ENCODE measurements around the gene SLC30A10. TPM values are rescaled to one million over a fixed set of nuclear protein-coding genes. Genes with fewer than 3 reads are reported as not detected.
A peak's percentile ranks its signal among the peaks of the same experiment; 100 is the strongest.
"Not testable (repeated sequence)": the region's sequence is repeated elsewhere in the genome, so short reads cannot be mapped to it uniquely, and the experiment has no call there.

SLC30A10 gene
- total RNA-seq, 1 donor from 2014 or later: not detected

GRCh38 chr1:219910716-219911115, 17.6 kb downstream of the SLC30A10 start:
- DNase-seq (ENCODE audit: low read depth) (no peak), FAIRE-seq (no peak)
- H3K36me3 ChIP-seq (ENCODE audit: control insufficient read depth, insufficient read depth, low read length): no peaks in the 10 kb centered on the region
- TF ChIP-seq CTCF (IDR thresholded peaks at IDR 0.05; ENCODE audit: insufficient read depth, low read length, severe bottlenecking): no peak
- no peaks in the 10 kb centered on the region for H3K27me3 ChIP-seq (ENCODE audit: control insufficient read depth, insufficient read depth, low read length)
- no peak overlapping the region for H3K4me3 ChIP-seq (ENCODE audit: low read depth, low read length)

GRCh38 chr1:219909476-219909875, 18.9 kb downstream of the SLC30A10 start:
- H3K36me3 ChIP-seq (ENCODE audit: control insufficient read depth, insufficient read depth, low read length): no peaks in the 10 kb centered on the region
- TF ChIP-seq CTCF (IDR thresholded peaks at IDR 0.05; ENCODE audit: insufficient read depth, low read length, severe bottlenecking): no peak
- FAIRE-seq (no peak), DNase-seq (ENCODE audit: low read depth) (no peak)
- H3K27me3 ChIP-seq (ENCODE audit: control insufficient read depth, insufficient read depth, low read length): no peaks in the 10 kb centered on the region
- H3K4me3 ChIP-seq (ENCODE audit: low read depth, low read length): no peak overlapping the region

DNA sequence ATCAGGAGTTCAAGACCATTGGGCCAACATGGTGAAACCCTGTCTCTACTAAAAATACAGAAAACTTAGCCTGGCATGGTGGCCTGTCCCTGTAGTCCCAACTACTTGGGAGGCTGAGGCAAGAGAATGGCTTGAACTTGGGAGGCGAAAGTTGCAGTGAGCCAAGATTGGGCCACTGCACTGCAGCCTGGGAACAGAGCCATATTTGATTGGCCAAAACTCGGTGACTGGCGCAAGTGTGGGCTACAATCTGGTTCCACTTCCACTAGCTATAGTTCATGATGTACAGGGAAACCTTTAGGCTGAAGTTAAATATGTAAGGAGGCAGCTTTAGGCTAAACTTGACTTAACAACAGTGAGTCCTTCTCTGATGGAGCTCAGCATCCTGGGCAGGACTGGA, 20.2 kb downstream of the SLC30A10 start:
- FAIRE-seq: peak; percentile 86
- no peak for TF ChIP-seq CTCF (IDR thresholded peaks at IDR 0.05; ENCODE audit: insufficient read depth, low read length, severe bottlenecking)
- DNase-seq (ENCODE audit: low read depth): no peak

DNA sequence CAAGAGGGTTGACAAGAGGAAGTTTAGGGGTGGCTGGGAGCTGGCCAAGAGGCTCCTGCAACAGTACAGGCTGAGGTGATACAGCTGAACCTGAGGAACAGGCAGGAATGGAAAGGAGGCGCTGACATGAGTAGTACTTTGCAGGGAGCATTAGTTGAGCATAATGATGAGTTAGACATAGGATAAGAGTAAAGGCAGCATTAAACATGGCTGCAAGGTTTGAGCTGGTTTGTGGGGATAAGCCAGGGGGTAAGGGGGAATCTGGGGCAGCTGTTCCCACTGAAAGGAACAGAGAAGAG, 20.6 kb downstream of the SLC30A10 start:
- FAIRE-seq (no peak), DNase-seq (ENCODE audit: low read depth) (no peak)
- H3K27me3 ChIP-seq (ENCODE audit: control insufficient read depth, insufficient read depth, low read length): no peaks in the 10 kb centered on the region
- TF ChIP-seq CTCF (IDR thresholded peaks at IDR 0.05; ENCODE audit: insufficient read depth, low read length, severe bottlenecking): no peak
- no peak overlapping the region for H3K4me3 ChIP-seq (ENCODE audit: low read depth, low read length)
- no peaks in the 10 kb centered on the region for H3K36me3 ChIP-seq (ENCODE audit: control insufficient read depth, insufficient read depth, low read length)

More for the DNA sequence above, 20.2 kb downstream of the SLC30A10 start:
- Histone ChIP-seq H3K36me3 (ENCODE audit: control insufficient read depth, insufficient read depth, low read length) (no peaks in the 10 kb centered on the region), H3K4me3 (ENCODE audit: low read depth, low read length) (no peak overlapping the region), H3K27me3 (ENCODE audit: control insufficient read depth, insufficient read depth, low read length) (no peaks in the 10 kb centered on the region)

DNA sequence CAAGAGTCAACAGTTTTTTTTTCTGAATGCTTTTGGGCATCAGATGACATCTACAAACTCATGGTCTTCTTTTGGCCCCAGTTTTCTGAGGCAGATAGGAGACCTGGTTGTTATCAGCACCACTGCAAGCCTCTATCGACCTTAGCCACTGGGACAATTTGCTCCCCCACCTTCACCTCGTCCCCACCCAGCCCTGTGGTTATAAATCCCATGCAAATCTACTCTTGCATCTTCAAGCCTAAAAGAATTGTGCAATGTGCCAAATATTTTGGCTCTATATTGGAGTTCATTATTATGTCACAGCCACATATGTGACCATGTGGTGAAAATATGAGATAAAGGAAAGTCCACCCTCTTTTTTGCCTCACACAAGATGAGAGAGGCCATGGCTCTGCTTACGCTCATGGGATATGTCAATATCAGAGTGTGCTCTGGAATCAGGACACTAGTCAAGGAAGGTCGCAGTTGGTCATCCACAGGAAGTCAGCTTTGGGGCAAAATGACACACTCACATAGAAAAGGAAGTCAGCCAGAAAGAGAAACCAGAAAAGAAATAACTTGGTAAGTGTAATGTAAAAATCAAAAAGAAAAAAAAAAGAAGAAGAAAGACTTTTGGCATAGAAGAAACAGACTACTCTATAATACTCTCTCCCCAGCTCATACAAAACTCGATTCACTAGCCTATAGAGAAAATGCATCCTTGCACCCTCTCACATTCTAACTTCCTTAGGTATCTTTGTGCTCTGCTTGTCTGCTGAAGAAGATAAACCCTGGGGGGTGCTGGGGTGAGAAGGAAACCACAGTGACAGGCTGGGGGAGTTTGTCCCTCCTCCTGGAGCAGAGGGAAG, 21.2 kb downstream of the SLC30A10 start:
- no peak for TF ChIP-seq CTCF (IDR thresholded peaks at IDR 0.05; ENCODE audit: insufficient read depth, low read length, severe bottlenecking)
- Histone ChIP-seq H3K36me3 (ENCODE audit: control insufficient read depth, insufficient read depth, low read length) (no peaks in the 10 kb centered on the region), H3K4me3 (ENCODE audit: low read depth, low read length) (no peak overlapping the region), H3K27me3 (ENCODE audit: control insufficient read depth, insufficient read depth, low read length) (no peaks in the 10 kb centered on the region)
- DNase-seq (ENCODE audit: low read depth) (no peak), FAIRE-seq (no peak)

DNA sequence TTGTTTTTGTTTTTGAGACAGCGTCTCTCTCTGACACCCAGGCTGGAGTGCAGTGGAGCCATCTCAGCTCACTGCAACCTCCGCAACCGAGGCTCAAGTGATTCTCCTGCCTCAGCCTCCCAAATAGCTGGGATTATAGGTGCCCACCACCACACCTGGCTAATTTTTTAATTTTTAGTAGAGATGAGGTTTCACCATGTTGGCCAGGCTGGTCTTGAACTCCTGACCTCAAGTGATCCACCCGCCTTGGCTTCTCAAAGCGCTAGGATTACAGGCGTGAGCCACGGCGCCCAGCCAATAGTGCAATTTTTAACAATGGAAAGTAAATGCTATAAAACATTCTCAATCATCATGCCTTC, 21.8 kb downstream of the SLC30A10 start:
- H3K36me3 ChIP-seq (ENCODE audit: control insufficient read depth, insufficient read depth, low read length); DNase-seq (ENCODE audit: low read depth); H3K27me3 ChIP-seq (ENCODE audit: control insufficient read depth, insufficient read depth, low read length); H3K4me3 ChIP-seq (ENCODE audit: low read depth, low read length); FAIRE-seq: not testable (repeated sequence)

Data from bronchial epithelial cell (primary cell).